Measurements from ENCODE around the gene JAK1.
"Not testable (repeated sequence)": the region's sequence is repeated elsewhere in the genome, so short reads cannot be mapped to it uniquely, and the experiment has no call there.

The JAK1 gene

DNA sequence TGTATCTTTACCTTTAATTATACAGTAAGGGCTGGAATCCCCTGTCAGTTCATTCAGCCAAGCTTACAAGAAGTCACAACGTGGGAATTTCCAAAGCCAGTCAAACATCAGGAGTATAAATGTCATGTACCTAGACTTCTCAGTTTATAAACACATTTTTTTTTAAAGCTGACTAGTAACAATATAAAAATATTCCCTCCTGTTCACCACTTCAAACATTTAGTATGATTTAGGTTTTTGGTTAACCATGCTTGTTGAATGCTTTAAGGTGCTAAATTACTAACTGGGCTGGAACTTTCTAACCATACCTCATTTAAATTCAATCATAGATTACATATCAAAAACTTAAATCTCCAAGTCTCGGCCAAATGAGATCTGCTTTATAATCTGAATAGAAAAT, 44.0 kb downstream of the JAK1 start:
- intact Hi-C loops (cut with DNase I; ENCODE audit: low total_unique reads): no loop called here
- H3K4me3 ChIP-seq: no peak overlapping the region
- no peaks in the 10 kb centered on the region for H3K36me3 ChIP-seq
- TF ChIP-seq, protein P1, sequence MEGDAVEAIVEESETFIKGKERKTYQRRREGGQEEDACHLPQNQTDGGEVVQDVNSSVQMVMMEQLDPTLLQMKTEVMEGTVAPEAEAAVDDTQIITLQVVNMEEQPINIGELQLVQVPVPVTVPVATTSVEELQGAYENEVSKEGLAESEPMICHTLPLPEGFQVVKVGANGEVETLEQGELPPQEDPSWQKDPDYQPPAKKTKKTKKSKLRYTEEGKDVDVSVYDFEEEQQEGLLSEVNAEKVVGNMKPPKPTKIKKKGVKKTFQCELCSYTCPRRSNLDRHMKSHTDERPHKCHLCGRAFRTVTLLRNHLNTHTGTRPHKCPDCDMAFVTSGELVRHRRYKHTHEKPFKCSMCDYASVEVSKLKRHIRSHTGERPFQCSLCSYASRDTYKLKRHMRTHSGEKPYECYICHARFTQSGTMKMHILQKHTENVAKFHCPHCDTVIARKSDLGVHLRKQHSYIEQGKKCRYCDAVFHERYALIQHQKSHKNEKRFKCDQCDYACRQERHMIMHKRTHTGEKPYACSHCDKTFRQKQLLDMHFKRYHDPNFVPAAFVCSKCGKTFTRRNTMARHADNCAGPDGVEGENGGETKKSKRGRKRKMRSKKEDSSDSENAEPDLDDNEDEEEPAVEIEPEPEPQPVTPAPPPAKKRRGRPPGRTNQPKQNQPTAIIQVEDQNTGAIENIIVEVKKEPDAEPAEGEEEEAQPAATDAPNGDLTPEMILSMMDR (IDR thresholded peaks at IDR 0.05): no peak
- H3K27ac ChIP-seq: no peak overlapping the region
- DNase-seq: no peak
- H3K9me3 ChIP-seq: no peaks in the 10 kb centered on the region
- no peaks in the 10 kb centered on the region for H3K27me3 ChIP-seq
- H3K4me1 ChIP-seq: peaks cover 0 to 37% (median 20%) of the 10 kb centered on the region in 4 donors

DNA sequence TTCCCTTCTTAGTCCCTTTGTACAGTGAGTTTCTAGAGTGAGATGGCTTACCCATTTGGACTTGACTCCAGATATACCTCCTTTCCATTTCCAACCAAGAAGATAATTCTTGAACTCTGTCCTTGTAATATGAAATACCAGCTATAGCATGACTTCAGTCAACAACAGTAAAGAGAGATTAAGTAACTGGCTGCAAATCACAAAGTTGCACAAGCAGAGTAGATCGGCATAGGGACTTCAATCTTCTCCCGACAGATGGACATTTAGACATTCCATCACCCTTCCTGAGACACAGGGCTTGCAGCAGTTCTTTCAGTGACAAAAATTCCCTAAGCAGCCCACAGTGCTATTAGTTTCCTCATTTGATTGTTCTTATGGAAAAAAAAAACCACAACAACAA, 44.6 kb downstream of the JAK1 start:
- TF ChIP-seq, protein P1 (IDR thresholded peaks at IDR 0.05): no peak
- H3K4me3 ChIP-seq: no peak overlapping the region
- H3K4me1 ChIP-seq: peaks cover 0 to 41% (median 24%) of the 10 kb centered on the region in 4 donors
- H3K27ac ChIP-seq: no peak overlapping the region
- H3K36me3 ChIP-seq: no peaks in the 10 kb centered on the region
- intact Hi-C loops (cut with DNase I; ENCODE audit: low total_unique reads): no loop called here
- DNase-seq: no peak
- no peaks in the 10 kb centered on the region for H3K9me3 ChIP-seq
- no peaks in the 10 kb centered on the region for H3K27me3 ChIP-seq

DNA sequence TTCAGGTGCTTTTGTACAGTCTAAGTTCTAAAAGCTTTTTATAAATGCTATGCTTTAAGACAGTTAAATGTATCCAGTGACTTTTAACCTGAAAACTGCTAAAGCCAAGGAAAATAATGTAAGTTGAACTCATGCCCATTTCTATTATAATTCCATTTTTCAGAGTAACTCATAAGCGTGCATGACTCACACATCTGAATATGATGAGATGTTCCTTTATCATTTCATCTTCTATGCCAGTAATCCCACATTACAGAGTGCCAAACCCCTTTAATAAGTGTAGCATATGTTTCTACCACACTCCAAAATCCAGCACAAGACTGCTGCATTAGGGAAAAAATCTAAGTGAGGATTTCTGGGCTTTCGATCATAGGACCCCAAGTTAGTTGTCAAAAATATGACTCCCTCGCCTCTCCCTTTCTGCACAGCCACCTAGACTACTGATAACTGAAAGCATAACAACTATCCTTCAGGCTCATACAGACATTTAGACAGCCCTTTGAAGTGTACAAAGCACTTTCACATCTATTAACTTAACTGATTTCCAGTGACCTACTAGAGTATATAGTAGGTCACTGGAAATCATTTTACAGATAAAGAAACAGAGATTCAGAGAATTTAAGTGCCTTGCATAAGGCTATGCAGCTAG, 45.3 kb downstream of the JAK1 start:
- no peaks in the 10 kb centered on the region for H3K27me3 ChIP-seq
- intact Hi-C loops (cut with DNase I; ENCODE audit: low total_unique reads): no loop called here
- H3K4me1 ChIP-seq: peaks cover 0 to 47% (median 24%) of the 10 kb centered on the region in 4 donors
- H3K36me3 ChIP-seq: no peaks in the 10 kb centered on the region
- no peak overlapping the region for H3K4me3 ChIP-seq
- H3K27ac ChIP-seq: no peak overlapping the region
- no peak for DNase-seq
- H3K9me3 ChIP-seq: no peaks in the 10 kb centered on the region
- TF ChIP-seq, protein P1 (IDR thresholded peaks at IDR 0.05): no peak

DNA sequence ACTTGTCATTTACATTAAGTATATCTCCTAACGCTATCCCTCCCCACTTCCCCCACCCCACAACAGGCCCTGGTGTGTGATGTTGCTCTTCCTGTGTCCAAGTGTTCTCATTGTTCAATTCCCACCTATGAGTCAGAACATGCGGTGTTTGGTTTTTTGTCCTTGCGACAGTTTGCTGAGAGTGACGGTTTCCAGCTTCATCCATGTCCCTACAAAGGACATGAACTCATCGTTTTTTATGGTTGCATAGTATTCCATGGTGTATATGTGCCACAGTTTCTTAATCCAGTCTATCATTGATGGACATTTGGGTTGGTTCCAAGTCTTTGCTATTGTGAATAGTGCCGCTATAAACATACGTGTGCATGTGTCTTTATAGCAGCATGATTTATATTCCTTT, 47.2 kb downstream of the JAK1 start:
- H3K27me3 ChIP-seq; H3K27ac ChIP-seq; intact Hi-C loops (cut with DNase I; ENCODE audit: low total_unique reads); H3K9me3 ChIP-seq; H3K4me3 ChIP-seq; DNase-seq; H3K36me3 ChIP-seq: not testable (repeated sequence)
- peaks cover 0 to 55% (median 27%) of the 10 kb centered on the region in 4 donors for H3K4me1 ChIP-seq

DNA sequence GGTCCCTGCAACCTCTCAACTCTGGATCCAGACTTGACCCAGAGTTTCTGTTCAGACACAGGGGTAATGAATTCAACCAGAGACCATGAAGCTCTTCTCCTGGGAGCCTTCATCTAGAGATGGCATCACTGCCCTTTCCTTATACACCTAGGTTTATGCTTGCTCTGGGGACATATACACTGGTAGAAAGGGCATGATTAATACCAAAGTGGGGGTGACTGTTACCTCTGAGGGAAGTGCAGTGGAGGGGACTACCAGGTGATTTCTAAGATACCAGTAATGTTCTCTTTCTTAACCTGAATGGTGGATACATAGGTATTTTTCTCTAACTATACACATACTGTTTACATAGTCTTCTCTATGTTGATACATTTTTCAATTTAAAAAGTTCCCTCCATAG, 48.4 kb downstream of the JAK1 start:
- TF ChIP-seq, protein P1 (IDR thresholded peaks at IDR 0.05): no peak
- Histone ChIP-seq H3K27ac (peak overlapping the region in 1 of 2 donors; percentile 19), H3K4me1 (peaks cover 0 to 66% (median 28%) of the 10 kb centered on the region in 4 donors), H3K4me3 (no peak overlapping the region), H3K9me3 (no peaks in the 10 kb centered on the region), H3K36me3 (no peaks in the 10 kb centered on the region), H3K27me3 (no peaks in the 10 kb centered on the region)
- no peak for DNase-seq
- intact Hi-C loops (cut with DNase I; ENCODE audit: low total_unique reads): no loop called here

DNA sequence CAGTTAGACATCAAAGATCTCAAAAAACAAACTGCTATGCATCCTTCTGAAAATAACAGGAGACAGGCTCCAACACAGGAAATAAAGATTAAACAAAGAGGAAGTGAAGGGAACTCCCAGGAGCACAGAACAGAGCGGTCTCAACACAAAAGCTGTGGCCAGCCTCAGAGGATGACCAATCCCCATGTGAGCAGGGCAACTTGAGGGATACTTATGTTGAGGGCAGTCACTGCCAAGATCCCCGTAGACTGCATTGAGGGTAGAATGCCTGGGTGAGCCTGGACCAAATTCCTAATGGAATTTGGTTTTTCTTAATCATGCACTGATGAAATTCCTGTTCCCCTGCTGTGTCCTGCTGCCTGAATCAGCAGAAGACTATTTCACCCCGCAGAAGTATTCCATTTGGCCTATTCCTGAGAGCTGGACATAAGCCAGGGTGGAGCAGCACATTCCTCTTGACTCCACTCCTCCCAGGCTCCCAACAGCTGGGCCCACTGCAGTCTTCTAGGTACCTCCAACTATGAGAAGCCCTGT, 49.0 kb downstream of the JAK1 start:
- H3K27me3 ChIP-seq: no peaks in the 10 kb centered on the region
- peaks cover 0 to 68% (median 26%) of the 10 kb centered on the region in 4 donors for H3K4me1 ChIP-seq
- no peaks in the 10 kb centered on the region for H3K9me3 ChIP-seq
- no peaks in the 10 kb centered on the region for H3K36me3 ChIP-seq
- peak; percentile 78 for DNase-seq
- peak overlapping the region in 1 of 2 donors; percentile 19 for H3K27ac ChIP-seq
- intact Hi-C loops (cut with DNase I; ENCODE audit: low total_unique reads): no loop called here
- TF ChIP-seq, protein P1 (IDR thresholded peaks at IDR 0.05): no peak
- no peak overlapping the region for H3K4me3 ChIP-seq

All from tibial artery (tissue), 4 donors.